Stimulated activated CD8-positive, alpha-beta memory T cell treated with anti-CD3 and anti-CD28 coated beads, Interleukin-15, amount 100 ng/mL, for 1 hour (primary cell): ENCODE results near the gene NEK9.
A peak's percentile ranks its signal among the peaks of the same experiment; 100 is the strongest.
"Not testable (repeated sequence)": the region's sequence is repeated elsewhere in the genome, so short reads cannot be mapped to it uniquely, and the experiment has no call there.

ENCODE experiments used
- DNase-seq: peaks from one replicate; pipeline ENCODE4 v3.0.0-alpha.2; 2020; ENCODE audit warnings: low read depth

NEK9 gene

GRCh38 chr14:75126679-75127473 is at the start of gene NEK9:
Gene NEK9, minus strand, starts transcription at chr14:75127048. Its CDS starts 127 bp downstream, at chr14:75126921.
- peak; percentile 77 for DNase-seq

- DNase-seq, result peak; percentile 88
Observed at GRCh38 chr14:75176142-75176820, 49.4 kb upstream of the NEK9 start, which contains the start of gene TMED10. Gene TMED10, minus strand, starts transcription at chr14:75176612. Its CDS starts 33 bp downstream, at chr14:75176579.

- no peak for DNase-seq
Observed at GRCh38 chr14:75175677-75176141, 48.9 kb upstream of the NEK9 start.

GRCh38 chr14:75174066-75174465 is 47.2 kb upstream of the NEK9 start:
- DNase-seq, result no peak

- no peak for DNase-seq
Observed at GRCh38 chr14:75170772-75171171, 43.9 kb upstream of the NEK9 start.

- DNase-seq, result no peak
Observed at GRCh38 chr14:75168586-75169335, 41.9 kb upstream of the NEK9 start.

- no peak for DNase-seq
Observed at GRCh38 chr14:75167325-75167724, 40.5 kb upstream of the NEK9 start.

- DNase-seq, result no peak
Observed at GRCh38 chr14:75165586-75166391, 38.9 kb upstream of the NEK9 start.

GRCh38 chr14:75164809-75165208 is 38.0 kb upstream of the NEK9 start:
- DNase-seq, result no peak

- DNase-seq, result no peak
Observed at GRCh38 chr14:75163677-75164076, 36.8 kb upstream of the NEK9 start.

- no peak for DNase-seq
Observed at GRCh38 chr14:75162631-75163030, 35.8 kb upstream of the NEK9 start.

- DNase-seq, result no peak
Observed at GRCh38 chr14:75158843-75159614, 32.2 kb upstream of the NEK9 start.

GRCh38 chr14:75156901-75157300 is 30.1 kb upstream of the NEK9 start:
- DNase-seq, result no peak

GRCh38 chr14:75156111-75156510 is 29.3 kb upstream of the NEK9 start:
- no peak for DNase-seq

GRCh38 chr14:75155169-75155568 is 28.3 kb upstream of the NEK9 start:
- DNase-seq, result no peak

GRCh38 chr14:75153295-75153694 is 26.4 kb upstream of the NEK9 start:
- DNase-seq, result no peak

GRCh38 chr14:75151851-75152250 is 25.0 kb upstream of the NEK9 start:
- DNase-seq, result no peak

GRCh38 chr14:75150637-75151036 is 23.8 kb upstream of the NEK9 start:
- DNase-seq, result not testable (repeated sequence)

GRCh38 chr14:75150150-75150549 is 23.3 kb upstream of the NEK9 start:
- no peak for DNase-seq

- DNase-seq, result no peak
Observed at GRCh38 chr14:75147423-75148071, 20.7 kb upstream of the NEK9 start.
